ENCODE data around the gene FAM20A.
"Not testable (repeated sequence)": the region's sequence is repeated elsewhere in the genome, so short reads cannot be mapped to it uniquely, and the experiment has no call there.

Gene FAM20A

GRCh38 chr17:68518063-68518815 lies 82.9 kb downstream of the FAM20A start:
- no peak for DNase-seq

GRCh38 chr17:68517605-68518004 lies 83.6 kb downstream of the FAM20A start:
- not testable (repeated sequence) for DNase-seq

- no peak for DNase-seq
Observed at GRCh38 chr17:68516732-68517131, 84.4 kb downstream of the FAM20A start.

GRCh38 chr17:68514831-68515635 lies 86.1 kb downstream of the FAM20A start:
- no peak for DNase-seq

GRCh38 chr17:68513932-68514331 lies 87.2 kb downstream of the FAM20A start:
- DNase-seq = no peak

- DNase-seq = no peak
Observed at GRCh38 chr17:68512960-68513474, 88.2 kb downstream of the FAM20A start.

GRCh38 chr17:68512247-68512959 lies 88.8 kb downstream of the FAM20A start, which contains the start of gene PRKAR1A:
Gene PRKAR1A (plus strand): TSS chr17:68512430. CDS start chr17:68515400, 2,970 bp downstream.
- peak; percentile 86 for DNase-seq

GRCh38 chr17:68511671-68512246 lies 89.4 kb downstream of the FAM20A start:
- peak; percentile 59 for DNase-seq

GRCh38 chr17:68511254-68511670 lies 89.9 kb downstream of the FAM20A start:
- peak; percentile 22 for DNase-seq

GRCh38 chr17:68509141-68510057 lies 91.8 kb downstream of the FAM20A start:
- DNase-seq = no peak

- DNase-seq = no peak
Observed at GRCh38 chr17:68507576-68507975, 93.6 kb downstream of the FAM20A start.

- DNase-seq = no peak
Observed at GRCh38 chr17:68505951-68506350, 95.2 kb downstream of the FAM20A start.

- DNase-seq = no peak
Observed at GRCh38 chr17:68501074-68501473, 100.1 kb downstream of the FAM20A start.

- no peak for DNase-seq
Observed at GRCh38 chr17:68499587-68499986, 101.6 kb downstream of the FAM20A start.

- DNase-seq = no peak
Observed at GRCh38 chr17:68498479-68499326, 102.5 kb downstream of the FAM20A start.

- DNase-seq = no peak
Observed at GRCh38 chr17:68497885-68498319, 103.3 kb downstream of the FAM20A start.

- DNase-seq = no peak
Observed at GRCh38 chr17:68495081-68495480, 106.1 kb downstream of the FAM20A start.

- DNase-seq = not testable (repeated sequence)
Observed at GRCh38 chr17:68492394-68493054, 108.6 kb downstream of the FAM20A start.

GRCh38 chr17:68491381-68492231 lies 109.6 kb downstream of the FAM20A start:
- no peak for DNase-seq
